NT2/D1 (cell line): Measurements from ENCODE around the gene MAP2K6.

Source experiments
- YY1 ChIP-seq: IDR thresholded peaks from 2 replicates; pipeline ENCODE4 v1.6.1; 2011; ENCODE audit not compliant: insufficient read length, insufficient read depth
- ZNF274 ChIP-seq: IDR thresholded peaks from 2 replicates; pipeline ENCODE4 v1.6.1; 2011; ENCODE audit warnings: mild to moderate bottlenecking, low read depth, low read length

DNA sequence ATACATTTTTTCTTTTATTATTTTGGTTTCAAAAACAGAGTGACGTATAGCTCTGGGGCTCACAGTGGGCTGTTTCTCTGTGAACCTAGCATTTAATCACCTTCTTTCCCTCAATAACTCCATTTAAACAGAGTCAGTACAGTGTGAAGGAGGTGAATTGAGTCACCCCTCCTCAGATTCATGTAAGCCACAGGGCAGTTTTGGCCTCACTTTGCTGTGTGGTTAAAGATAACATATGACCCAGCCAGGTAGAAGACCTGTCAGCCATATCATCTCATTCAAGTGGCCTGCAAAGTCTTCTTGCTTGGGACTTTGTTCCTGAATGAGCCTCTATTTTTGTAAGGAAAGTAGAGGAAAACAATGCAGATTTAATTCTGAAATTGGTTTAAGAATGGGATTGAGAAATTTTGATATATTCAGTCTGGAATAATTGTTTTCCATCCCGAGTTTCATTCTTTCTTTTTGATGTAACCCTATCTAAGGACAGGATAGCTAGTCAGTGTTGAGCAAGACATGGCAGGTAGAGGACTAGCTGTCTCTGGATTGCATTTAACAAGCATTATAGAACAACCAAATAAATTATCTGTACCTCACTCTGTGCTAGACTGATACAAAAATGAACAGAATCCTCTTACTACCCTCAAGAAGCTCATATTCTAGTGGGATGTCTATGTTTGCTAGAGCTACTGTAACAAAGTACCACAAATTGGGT, 13.1 kb downstream of the MAP2K6 start:
- TF ChIP-seq ZNF274 = no peak
- no peak for TF ChIP-seq YY1
